H4 (cell line): ENCODE results near the gene SYCE1. TPM values are rescaled to one million over a fixed set of nuclear protein-coding genes. Genes with fewer than 3 reads are reported as not detected.

Experiments
- DNase-seq: peaks from one replicate; pipeline ENCODE4 v3.0.0-alpha.2; 2015; ENCODE audit warnings: low spot score
- total RNA-seq: library from RNA; depleted of rRNA; stranded (reverse); fragments of >200 nt; shearing (Covaris generic); gene quantifications from 2 replicates; pipeline ENCODE4 v1.2.3, GENCODE V29; 2014; rRNA removed

Gene SYCE1
- total RNA-seq, 1 experiment from 2014 or later, result not detected

DNA sequence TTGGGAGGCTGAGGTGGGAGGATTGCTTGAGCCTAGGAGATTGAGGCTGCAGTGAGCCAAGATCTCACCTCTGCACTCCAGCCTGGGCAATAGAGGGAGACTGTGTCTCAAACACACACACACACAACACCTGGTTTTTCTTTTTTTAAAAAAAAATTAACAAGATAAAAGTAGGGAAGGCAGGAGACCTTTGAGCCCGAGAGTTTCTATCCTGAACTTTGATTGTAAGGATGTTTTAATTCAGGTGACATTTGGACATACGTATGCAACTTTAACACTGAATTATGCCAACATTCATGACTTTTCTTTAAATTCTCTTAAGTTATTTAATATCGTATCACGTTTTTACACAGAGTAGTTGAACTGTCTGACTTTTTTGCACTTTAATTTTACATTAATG, 49.9 kb downstream of the SYCE1 start:
- no peak for DNase-seq

- no peak for DNase-seq
These were observed 53.4 kb downstream of the SYCE1 start for GRCh38 chr10:133511907-133512528.

GRCh38 chr10:133511408-133511807, 54.0 kb downstream of the SYCE1 start:
- no peak for DNase-seq

DNA sequence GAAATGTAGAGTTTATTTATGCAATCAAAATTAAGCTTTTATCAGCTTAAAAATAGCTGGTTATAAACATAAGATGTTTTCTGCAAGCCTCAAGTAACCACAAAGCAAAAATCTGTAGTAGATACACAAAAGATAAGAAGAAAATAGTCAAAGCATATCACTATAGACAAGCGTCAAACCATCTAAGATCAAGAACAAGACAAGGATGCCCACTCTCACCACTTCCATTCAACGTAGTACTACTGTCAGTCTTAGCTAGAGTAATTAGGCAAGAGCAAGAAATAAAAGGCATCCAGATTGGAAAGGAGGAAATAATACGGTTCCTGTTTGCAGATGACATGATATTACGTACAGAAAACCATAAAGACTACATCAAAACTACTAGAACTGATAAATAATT, 55.7 kb downstream of the SYCE1 start:
- DNase-seq, result no peak

Other genes starting within 250 kb of the SYCE1 start
- gene CALY, start 228.7 kb downstream of the SYCE1 start, total RNA-seq, result not detected in 2 replicates
- not detected in 2 replicates for gene PRAP1, start 218.2 kb downstream of the SYCE1 start, total RNA-seq
- gene FUOM, start 207.6 kb downstream of the SYCE1 start, total RNA-seq, result 4.7 and 10.4 TPM in 2 replicates
- 148 and 156 TPM in 2 replicates for gene ECHS1, start 192.2 kb downstream of the SYCE1 start, total RNA-seq
- gene PAOX, start 186.3 kb downstream of the SYCE1 start, total RNA-seq, result not detected in 2 replicates
- gene MTG1, start 171.4 kb downstream of the SYCE1 start, total RNA-seq, result 22.5 and 25.7 TPM in 2 replicates
- not detected in 2 replicates for gene SPRN, start 141.0 kb downstream of the SYCE1 start, total RNA-seq
- gene SCART1, start 111.6 kb downstream of the SYCE1 start, total RNA-seq, result 0.37 and 0.47 TPM in 2 replicates
- gene CYP2E1, start 38.2 kb downstream of the SYCE1 start, total RNA-seq, result 0.43 and 0.50 TPM in 2 replicates
- 0.06 TPM in 1 of 2 replicates, not detected in the other for gene FRG2B, start 61.2 kb upstream of the SYCE1 start, total RNA-seq